SK-N-SH treated with all-trans-retinoic acid at 6 μM for 48 hours (cell line): ENCODE data around the gene ZNF546.

Experiments used
- ARNTL ChIP-seq: fragments of 450-650 bp; formaldehyde crosslinking; IDR thresholded peaks from 2 replicates; pipeline ENCODE4 v1.5.0; 2020; ENCODE audit warnings: low read depth, mild to moderate bottlenecking, moderate library complexity, borderline replicate concordance
- BACH2 ChIP-seq: fragments of 250-450 bp; sonication (Bioruptor Pico); IDR thresholded peaks from 2 replicates; pipeline ENCODE4 v1.9.0; 2021; ENCODE audit warnings: mild to moderate bottlenecking, borderline replicate concordance
- ESRRG ChIP-seq: fragments of 250-450 bp; sonication (Bioruptor Pico); IDR thresholded peaks from 2 replicates; pipeline ENCODE4 v1.6.1; 2021; ENCODE audit warnings: mild to moderate bottlenecking
- OSR1 ChIP-seq: fragments of 250-450 bp; sonication (Bioruptor Pico); IDR thresholded peaks from 2 replicates; pipeline ENCODE4 v1.8.0; 2022; ENCODE audit warnings: moderate library complexity, mild to moderate bottlenecking, inconsistent platforms
- PATZ1 ChIP-seq: fragments of 250-450 bp; sonication (Bioruptor Pico); IDR thresholded peaks from 2 replicates; pipeline ENCODE4 v1.8.0; 2020; ENCODE audit warnings: mild to moderate bottlenecking, moderate library complexity, borderline replicate concordance
- RARB ChIP-seq: fragments of 250-450 bp; sonication (Bioruptor Pico); IDR thresholded peaks from 2 replicates; pipeline ENCODE4 v1.8.0; 2021; ENCODE audit warnings: mild to moderate bottlenecking, moderate library complexity
- TOX ChIP-seq: fragments of 250-450 bp; sonication (Bioruptor Pico); IDR thresholded peaks from 2 replicates; pipeline ENCODE4 v1.8.0; 2021; ENCODE audit warnings: mild to moderate bottlenecking, moderate library complexity, borderline replicate concordance
- ZFP30 ChIP-seq: fragments of 450-650 bp; formaldehyde crosslinking; IDR thresholded peaks from 2 replicates; pipeline ENCODE4 v1.5.0; 2022; ENCODE audit warnings: mild to moderate bottlenecking, moderate library complexity
- TF ChIP-seq, protein P1 (sequence below): fragments of 250-450 bp; sonication (Bioruptor Pico); IDR thresholded peaks from 2 replicates; pipeline ENCODE4 v1.5.0; 2020; ENCODE audit warnings: mild to moderate bottlenecking, moderate library complexity

- TF ChIP-seq ZFP30: no peak
- TF ChIP-seq RARB: no peak
- TF ChIP-seq TOX (CRISPR knock-in tag): no peak
- TF ChIP-seq ESRRG: no peak
- no peak for TF ChIP-seq ARNTL
- no peak for TF ChIP-seq OSR1
- TF ChIP-seq, protein P1, sequence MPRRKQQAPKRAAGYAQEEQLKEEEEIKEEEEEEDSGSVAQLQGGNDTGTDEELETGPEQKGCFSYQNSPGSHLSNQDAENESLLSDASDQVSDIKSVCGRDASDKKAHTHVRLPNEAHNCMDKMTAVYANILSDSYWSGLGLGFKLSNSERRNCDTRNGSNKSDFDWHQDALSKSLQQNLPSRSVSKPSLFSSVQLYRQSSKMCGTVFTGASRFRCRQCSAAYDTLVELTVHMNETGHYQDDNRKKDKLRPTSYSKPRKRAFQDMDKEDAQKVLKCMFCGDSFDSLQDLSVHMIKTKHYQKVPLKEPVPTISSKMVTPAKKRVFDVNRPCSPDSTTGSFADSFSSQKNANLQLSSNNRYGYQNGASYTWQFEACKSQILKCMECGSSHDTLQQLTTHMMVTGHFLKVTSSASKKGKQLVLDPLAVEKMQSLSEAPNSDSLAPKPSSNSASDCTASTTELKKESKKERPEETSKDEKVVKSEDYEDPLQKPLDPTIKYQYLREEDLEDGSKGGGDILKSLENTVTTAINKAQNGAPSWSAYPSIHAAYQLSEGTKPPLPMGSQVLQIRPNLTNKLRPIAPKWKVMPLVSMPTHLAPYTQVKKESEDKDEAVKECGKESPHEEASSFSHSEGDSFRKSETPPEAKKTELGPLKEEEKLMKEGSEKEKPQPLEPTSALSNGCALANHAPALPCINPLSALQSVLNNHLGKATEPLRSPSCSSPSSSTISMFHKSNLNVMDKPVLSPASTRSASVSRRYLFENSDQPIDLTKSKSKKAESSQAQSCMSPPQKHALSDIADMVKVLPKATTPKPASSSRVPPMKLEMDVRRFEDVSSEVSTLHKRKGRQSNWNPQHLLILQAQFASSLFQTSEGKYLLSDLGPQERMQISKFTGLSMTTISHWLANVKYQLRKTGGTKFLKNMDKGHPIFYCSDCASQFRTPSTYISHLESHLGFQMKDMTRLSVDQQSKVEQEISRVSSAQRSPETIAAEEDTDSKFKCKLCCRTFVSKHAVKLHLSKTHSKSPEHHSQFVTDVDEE (CRISPR knock-in tag): no peak
- no peak for TF ChIP-seq BACH2 (CRISPR knock-in tag)
- TF ChIP-seq PATZ1 (CRISPR knock-in tag): no peak
Measured at GRCh38 chr19:39968789-39969188, 28.1 kb upstream of the ZNF546 start.
